GM21717 (cell line): Measurements from ENCODE around the gene CCNL1.
A peak's percentile ranks its signal among the peaks of the same experiment; 100 is the strongest.
"Not testable (repeated sequence)": the region's sequence is repeated elsewhere in the genome, so short reads cannot be mapped to it uniquely, and the experiment has no call there.

Experiments used
- ATAC-seq: cut with Tn5 transposase; IDR thresholded peaks from one replicate; pipeline ENCODE4 v1.9.1; 2021; ENCODE audit warnings: mild to moderate bottlenecking, moderate library complexity; ENCODE audit not compliant: unreplicated experiment

Gene CCNL1

GRCh38 chr3:157104928-157105652, 54.9 kb downstream of the CCNL1 start:
- ATAC-seq = peak; percentile 83

GRCh38 chr3:157104521-157104920, 55.4 kb downstream of the CCNL1 start:
- no peak for ATAC-seq

- ATAC-seq = no peak
These were observed 56.1 kb downstream of the CCNL1 start for GRCh38 chr3:157103860-157104259.

- ATAC-seq = peak; percentile 87
These were observed 56.7 kb downstream of the CCNL1 start for GRCh38 chr3:157103280-157103679.

GRCh38 chr3:157102595-157102994, 57.4 kb downstream of the CCNL1 start:
- not testable (repeated sequence) for ATAC-seq

GRCh38 chr3:157102098-157102497, 57.8 kb downstream of the CCNL1 start:
- no peak for ATAC-seq

- ATAC-seq = no peak
These were observed 58.5 kb downstream of the CCNL1 start for GRCh38 chr3:157101486-157101885.

- no peak for ATAC-seq
These were observed 59.1 kb downstream of the CCNL1 start for GRCh38 chr3:157100608-157101396.

GRCh38 chr3:157100096-157100477, 59.9 kb downstream of the CCNL1 start:
- ATAC-seq = no peak

GRCh38 chr3:157099326-157100095, 60.4 kb downstream of the CCNL1 start:
- ATAC-seq = no peak

GRCh38 chr3:157098823-157099185, 61.1 kb downstream of the CCNL1 start:
- no peak for ATAC-seq

- no peak for ATAC-seq
These were observed 61.7 kb downstream of the CCNL1 start for GRCh38 chr3:157098121-157098822.
